ENCODE data around the gene PRAC2. TPM values are rescaled to one million over a fixed set of nuclear protein-coding genes. Genes with fewer than 3 reads are reported as not detected.
A peak's percentile ranks its signal among the peaks of the same experiment; 100 is the strongest.

PRAC2 gene
- total RNA-seq, 1 experiment from 2014 or later: 44.1 TPM

DNA sequence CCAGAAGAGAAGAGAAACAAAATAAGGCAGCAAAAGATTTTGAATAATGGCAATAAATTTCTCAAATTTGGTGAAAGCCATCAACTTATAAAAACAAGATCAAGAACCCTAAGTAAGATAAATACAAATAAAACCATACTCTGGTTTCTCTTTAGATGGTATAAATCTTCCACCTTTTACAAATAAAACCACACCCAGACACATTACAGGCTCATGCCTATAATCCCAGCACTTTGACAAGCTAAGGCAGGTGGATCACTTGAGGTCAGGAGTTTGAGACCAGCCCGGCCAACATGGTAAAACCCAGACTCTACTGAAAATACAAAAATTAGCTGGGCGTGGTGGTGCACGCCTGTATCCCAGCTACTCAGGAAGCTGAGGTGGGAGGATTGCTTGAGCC lies 50.3 kb downstream of the PRAC2 start:
- ChIA-PET CTCF (no interaction called here), POLR2A (ENCODE audit: unreplicated experiment) (interaction anchor here (0.6 kb wide), 1 partner anchor 157 kb away, joined by 7 read pairs; no protein-coding TSS in a partner anchor)
- TF ChIP-seq, protein P1, sequence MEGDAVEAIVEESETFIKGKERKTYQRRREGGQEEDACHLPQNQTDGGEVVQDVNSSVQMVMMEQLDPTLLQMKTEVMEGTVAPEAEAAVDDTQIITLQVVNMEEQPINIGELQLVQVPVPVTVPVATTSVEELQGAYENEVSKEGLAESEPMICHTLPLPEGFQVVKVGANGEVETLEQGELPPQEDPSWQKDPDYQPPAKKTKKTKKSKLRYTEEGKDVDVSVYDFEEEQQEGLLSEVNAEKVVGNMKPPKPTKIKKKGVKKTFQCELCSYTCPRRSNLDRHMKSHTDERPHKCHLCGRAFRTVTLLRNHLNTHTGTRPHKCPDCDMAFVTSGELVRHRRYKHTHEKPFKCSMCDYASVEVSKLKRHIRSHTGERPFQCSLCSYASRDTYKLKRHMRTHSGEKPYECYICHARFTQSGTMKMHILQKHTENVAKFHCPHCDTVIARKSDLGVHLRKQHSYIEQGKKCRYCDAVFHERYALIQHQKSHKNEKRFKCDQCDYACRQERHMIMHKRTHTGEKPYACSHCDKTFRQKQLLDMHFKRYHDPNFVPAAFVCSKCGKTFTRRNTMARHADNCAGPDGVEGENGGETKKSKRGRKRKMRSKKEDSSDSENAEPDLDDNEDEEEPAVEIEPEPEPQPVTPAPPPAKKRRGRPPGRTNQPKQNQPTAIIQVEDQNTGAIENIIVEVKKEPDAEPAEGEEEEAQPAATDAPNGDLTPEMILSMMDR (conservative IDR thresholded peaks at IDR 0.05; ENCODE audit: low read depth, low read length): no peak
- TF ChIP-seq EZH2 (IDR thresholded peaks at IDR 0.05; ENCODE audit: low read length, unreplicated experiment): no peak
- TF ChIP-seq EZH2phosphoT487 (IDR thresholded peaks at IDR 0.05; ENCODE audit: borderline replicate concordance, low read length): no peak

More for the DNA sequence above, 50.3 kb downstream of the PRAC2 start:
- Histone ChIP-seq H3K79me2 (ENCODE audit: low read length) (no peaks in the 10 kb centered on the region), H3K4me3 (ENCODE audit: low read length) (no peak overlapping the region), H3F3A (ENCODE audit: low read length, unreplicated experiment) (no peaks in the 10 kb centered on the region), H3K9me3 (ENCODE audit: low read length) (no peaks in the 10 kb centered on the region), H3K9me2 (replicated peaks; ENCODE audit: low read length) (no peaks in the 10 kb centered on the region), H3K36me3 (ENCODE audit: low read depth, low read length) (no peaks in the 10 kb centered on the region), H3K4me2 (ENCODE audit: low read length) (no peak overlapping the region), H3K4me1 (ENCODE audit: insufficient read depth, low read length) (no peaks in the 10 kb centered on the region; the same call in 1 of the 2 replicates), H3K27ac (ENCODE audit: low read length) (no peak overlapping the region), H3K27me3 (ENCODE audit: low read length) (no peaks in the 10 kb centered on the region), H3K9ac (ENCODE audit: low read length) (no peak overlapping the region), H4K20me1 (ENCODE audit: low read length) (no peaks in the 10 kb centered on the region), H2AFZ (ENCODE audit: low read length) (no peak overlapping the region)
- DNase-seq (no peak), ATAC-seq (no peak)
- BruUV-seq (replicated peaks): no TSS peak
- intact Hi-C loops (cut with micrococcal nuclease): no loop called here

Small RNA genes within 50 kb of the gene (microRNA-seq; reads per million reads assigned to microRNA genes)
- gene MIR3185 (ENCODE audit: unreplicated experiment): 9.5 reads per million, percentile 35 among the genes with 10 or more reads in this experiment

Other genes with a start within 250 kb of the PRAC2 start
- not detected in 2 replicates for gene HOXB1, start 192.2 kb upstream of the PRAC2 start, total RNA-seq (2014; rRNA removed)
- 1.1 TPM in 1 of 2 replicates, not detected in the other for gene HOXB2, start 178.1 kb upstream of the PRAC2 start, total RNA-seq (2014; rRNA removed)
- 0.22 and 0.58 TPM in 2 replicates for gene HOXB4, start 144.8 kb upstream of the PRAC2 start, total RNA-seq (2014; rRNA removed)
- gene HOXB3, start 132.9 kb upstream of the PRAC2 start, total RNA-seq (2014; rRNA removed): 6.0 and 8.8 TPM in 2 replicates
- gene HOXB5, start 129.4 kb upstream of the PRAC2 start, total RNA-seq (2014; rRNA removed): 0.40 and 0.95 TPM in 2 replicates
- gene HOXB6, start 118.2 kb upstream of the PRAC2 start, total RNA-seq (2014; rRNA removed): 9.5 and 11.3 TPM in 2 replicates
- gene HOXB7, start 112.2 kb upstream of the PRAC2 start, total RNA-seq (2014; rRNA removed): not detected in 2 replicates
- gene HOXB8, start 107.9 kb upstream of the PRAC2 start, total RNA-seq (2014; rRNA removed): not detected in 2 replicates
- gene HOXB9, start 96.8 kb upstream of the PRAC2 start, total RNA-seq (2014; rRNA removed): 7.0 and 8.3 TPM in 2 replicates
- gene PRAC1, start 667 bp upstream of the PRAC2 start, total RNA-seq (2014; rRNA removed): 33.5 and 44.4 TPM in 2 replicates
- gene HOXB13, start 5.6 kb downstream of the PRAC2 start, total RNA-seq (2014; rRNA removed): 80.8 and 96.5 TPM in 2 replicates
- gene TTLL6, start 94.0 kb downstream of the PRAC2 start, total RNA-seq (2014; rRNA removed): 0.29 and 0.40 TPM in 2 replicates
- gene CALCOCO2, start 107.8 kb downstream of the PRAC2 start, total RNA-seq (2014; rRNA removed): 47.2 and 49.4 TPM in 2 replicates
- gene ATP5MC1, start 169.6 kb downstream of the PRAC2 start, total RNA-seq (2014; rRNA removed): 192 and 265 TPM in 2 replicates
- gene UBE2Z, start 185.2 kb downstream of the PRAC2 start, total RNA-seq (2014; rRNA removed): 131 and 144 TPM in 2 replicates
- gene SNF8, start 221.7 kb downstream of the PRAC2 start, total RNA-seq (2014; rRNA removed): 278 TPM in 2 replicates
- not detected in 2 replicates for gene GIP, start 245.4 kb downstream of the PRAC2 start, total RNA-seq (2014; rRNA removed)